ENCODE data around the gene CARD11.

The CARD11 gene

DNA sequence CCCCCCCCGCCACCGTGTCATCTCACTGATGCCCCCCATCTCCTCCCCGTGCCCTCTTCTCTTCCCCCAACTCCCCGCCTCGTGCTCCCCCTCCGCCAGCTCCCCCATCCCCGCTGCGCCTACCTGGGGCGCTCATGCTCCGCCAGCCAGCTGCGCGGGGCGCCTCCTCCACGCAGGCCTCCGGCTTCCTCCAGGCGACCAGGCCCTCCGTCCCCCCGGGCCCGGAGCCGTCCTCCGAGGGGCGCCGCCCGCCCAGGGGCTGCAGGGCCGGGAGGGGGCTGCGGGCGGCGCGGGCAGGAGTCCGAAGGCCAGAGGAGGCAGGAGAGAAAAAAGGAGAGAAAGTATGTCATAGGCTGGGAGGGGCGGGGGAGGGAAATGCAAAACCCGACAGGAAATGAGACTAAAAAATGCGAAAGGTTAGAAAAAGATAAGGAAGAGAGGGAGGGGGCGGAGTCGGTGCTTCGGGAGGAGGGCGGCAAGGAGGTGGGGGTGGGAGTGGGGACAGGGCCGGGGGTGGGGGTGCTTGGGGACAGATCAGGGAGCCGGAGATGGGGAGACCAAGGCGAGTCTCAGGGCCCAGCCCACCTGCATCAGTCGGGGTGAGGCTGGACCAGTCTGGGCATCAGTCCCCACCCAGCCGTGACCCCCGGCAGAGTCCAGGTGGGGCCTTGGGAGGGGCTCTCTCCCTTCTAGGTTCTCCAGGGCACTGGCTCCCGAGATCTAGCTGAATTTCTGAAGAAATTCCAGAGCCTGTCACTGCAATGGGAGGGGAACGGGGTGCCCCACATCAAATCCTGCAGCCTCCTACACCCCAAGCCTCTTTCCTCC lies at the start of gene CARD11:
Gene CARD11, minus strand, starts transcription at position 324 of the 828 bp plus-strand sequence. CDS start 85,361 bp downstream, outside the sequence.
- DNase-seq, result no peak

DNA sequence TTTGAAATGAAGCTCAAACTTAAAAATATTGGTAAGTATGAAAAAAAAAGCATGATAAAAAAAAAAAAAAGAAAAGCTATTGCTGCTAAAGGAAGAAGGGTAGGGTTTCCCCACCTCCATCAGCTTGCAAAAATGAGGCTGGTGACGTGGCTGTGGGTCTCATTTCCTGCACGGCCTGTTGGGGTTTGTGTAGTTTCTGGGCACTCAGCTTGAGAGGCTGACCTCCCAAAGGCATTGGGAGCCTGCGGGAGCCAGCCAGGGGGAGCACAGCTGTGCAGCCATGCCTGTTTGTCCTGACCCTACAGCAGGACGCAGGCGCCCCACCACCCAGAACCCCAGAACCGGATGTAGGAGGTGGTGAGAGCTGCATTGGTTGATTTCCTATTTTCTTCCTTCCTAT lies 48.8 kb upstream of the CARD11 start:
- no peak for DNase-seq

DNA sequence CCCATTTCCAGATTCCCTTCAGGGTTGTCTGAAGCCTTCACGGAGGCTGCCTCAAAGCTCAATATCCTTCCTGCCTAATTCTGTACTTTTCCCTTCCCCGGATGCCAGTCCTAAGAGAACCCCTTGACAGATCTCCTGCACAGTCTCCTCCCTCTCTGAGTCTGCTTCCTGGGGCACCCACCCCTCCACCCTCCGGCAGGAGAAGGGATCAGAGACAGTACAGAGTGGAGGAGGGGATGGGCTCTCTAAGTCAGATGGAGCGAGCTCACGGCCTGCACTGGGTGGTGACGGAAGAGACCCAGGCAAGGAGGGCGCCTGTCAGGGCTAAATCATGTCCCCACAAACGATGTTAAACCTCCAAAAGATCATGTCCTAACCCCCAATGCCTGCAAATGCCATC lies 48.0 kb upstream of the CARD11 start:
- no peak for DNase-seq

DNA sequence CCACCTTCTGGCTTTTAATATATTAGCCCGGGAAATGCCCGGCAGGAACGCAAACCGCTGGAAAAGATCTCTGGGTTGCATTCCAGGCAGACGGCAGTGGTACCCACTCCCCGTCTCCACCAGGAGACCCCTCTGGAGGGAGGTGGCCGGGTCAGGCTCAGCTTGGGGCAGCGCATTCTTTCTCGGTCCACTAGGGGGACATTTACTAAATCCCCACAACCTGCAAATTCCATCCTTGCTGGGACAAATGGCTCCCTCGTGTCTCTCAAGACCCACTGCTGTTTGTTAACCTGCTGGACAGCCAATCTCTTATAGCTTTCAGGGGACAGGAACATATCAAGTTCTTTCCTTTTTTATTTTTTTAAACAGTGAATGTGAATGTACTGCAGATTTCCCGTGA lies 45.8 kb upstream of the CARD11 start:
- DNase-seq, result no peak

DNA sequence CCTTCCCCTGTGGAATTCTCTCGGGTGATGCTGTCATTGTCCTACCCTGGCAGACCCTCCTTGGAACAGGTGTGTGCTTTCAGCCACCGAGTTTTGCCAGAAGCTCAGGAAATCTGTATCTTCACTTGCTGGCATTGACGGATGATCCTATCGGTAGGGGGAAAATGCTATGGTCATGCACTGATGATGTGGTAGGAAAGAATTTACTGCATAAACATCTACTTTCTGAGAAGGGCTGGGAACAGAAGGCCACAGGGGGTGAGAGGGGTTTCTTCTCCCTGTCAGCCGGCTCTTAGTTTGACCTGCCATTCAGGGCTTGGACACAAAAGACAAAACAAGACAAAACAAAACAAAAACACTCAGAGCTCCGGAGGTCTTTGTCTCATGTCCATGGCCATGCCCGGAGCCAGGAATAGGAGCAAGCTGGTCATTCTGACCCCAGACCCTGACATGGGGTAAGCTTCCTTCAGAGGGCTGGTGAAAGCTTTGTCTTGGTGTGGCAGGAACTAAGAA lies 43.6 kb upstream of the CARD11 start:
- no peak for DNase-seq

DNA sequence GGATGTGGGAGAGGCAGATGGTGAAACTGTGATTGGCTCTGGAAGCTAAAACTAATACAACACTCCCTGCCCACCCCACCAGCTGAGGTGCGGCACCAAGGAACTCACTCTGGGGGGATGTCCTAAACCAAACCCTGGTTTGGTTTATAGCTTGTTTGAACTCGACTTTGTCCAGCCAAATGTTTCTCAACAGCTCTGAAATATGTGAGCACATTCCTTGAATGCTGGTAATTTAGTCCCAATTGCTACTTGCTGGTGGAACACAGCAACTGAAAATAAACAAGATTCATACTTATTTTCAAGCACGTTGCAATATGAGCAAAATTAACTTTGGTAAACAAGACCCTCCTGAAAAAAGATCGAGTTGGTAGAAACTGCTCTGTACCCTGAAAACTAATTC lies 39.7 kb upstream of the CARD11 start:
- DNase-seq, result no peak

DNA sequence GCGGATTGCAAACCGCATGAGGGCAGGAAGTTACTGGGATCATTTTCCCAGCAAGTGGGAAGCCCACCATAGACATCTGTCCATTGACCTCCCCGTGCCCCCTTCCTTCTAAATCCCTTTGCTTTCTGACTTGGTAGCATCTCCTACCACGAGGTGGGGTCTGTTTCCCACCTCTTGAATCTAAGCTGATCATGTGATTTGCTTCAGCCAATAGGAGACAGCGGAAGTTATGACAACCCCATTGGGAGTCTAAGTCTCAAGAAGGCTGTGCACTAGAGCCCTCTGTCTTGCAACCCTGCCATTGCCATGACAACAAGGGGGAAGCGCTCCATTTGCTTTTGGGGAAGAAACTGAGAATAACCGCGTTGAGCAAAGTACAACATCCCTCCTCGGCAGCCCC lies 39.2 kb upstream of the CARD11 start:
- DNase-seq, result no peak

DNA sequence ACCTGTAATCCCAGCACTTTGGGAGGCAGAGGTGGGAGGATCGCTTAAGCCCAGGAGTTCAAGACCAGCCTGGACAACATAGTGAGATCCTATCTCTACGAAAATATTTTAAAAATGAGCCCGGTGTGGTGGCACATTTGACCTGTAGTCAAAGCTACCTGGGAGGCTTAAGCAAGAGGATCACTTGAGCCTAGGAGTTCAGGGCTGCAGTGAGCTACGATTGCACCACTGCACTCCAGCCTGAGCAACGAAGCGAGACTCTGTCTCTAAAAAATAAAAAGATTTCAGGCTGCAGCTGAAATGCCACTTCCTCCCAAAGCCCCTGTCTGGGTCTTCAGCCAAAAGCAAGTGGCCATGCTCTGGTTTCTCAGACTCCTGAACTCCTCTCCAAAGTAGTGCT lies 38.7 kb upstream of the CARD11 start:
- DNase-seq, result no peak

DNA sequence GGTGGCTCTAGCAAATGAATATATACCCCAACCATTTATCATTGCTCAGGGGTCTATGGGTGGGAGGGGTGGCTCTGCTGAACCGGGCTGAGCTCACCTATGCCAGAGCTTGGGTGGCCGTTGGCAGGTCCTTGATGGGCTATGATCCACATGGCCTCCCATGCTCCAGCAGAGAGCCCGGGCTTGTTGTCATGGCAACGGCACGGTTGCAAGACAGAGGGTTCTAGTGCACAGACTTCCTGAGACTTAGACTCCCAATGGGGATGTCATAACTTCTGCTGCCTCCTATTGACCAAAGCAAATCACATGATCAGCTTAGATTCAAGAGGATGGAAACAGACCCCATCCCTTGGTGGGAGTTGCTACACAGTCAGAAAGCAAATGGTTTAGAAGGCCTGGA lies 36.4 kb upstream of the CARD11 start:
- DNase-seq, result no peak

DNA sequence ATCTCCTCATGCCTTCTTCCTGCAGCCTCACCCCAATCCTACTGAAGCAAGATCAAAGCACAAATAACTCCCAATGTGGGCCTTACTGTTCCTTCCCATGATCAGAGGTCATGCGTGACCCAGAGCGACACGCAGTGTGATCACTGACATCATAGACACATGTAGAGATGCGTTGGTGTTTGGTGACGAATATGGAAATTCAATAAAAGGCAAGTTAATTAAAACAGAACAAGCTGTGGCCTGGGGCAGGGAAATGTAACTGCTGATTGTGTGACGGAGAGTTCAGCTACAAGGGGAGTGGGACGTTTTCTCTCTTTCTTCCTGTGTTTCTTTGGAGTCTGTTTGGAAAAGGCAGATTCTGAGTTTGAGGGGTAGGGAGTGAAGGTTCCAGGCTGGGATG lies 34.8 kb upstream of the CARD11 start:
- DNase-seq, result no peak

DNA sequence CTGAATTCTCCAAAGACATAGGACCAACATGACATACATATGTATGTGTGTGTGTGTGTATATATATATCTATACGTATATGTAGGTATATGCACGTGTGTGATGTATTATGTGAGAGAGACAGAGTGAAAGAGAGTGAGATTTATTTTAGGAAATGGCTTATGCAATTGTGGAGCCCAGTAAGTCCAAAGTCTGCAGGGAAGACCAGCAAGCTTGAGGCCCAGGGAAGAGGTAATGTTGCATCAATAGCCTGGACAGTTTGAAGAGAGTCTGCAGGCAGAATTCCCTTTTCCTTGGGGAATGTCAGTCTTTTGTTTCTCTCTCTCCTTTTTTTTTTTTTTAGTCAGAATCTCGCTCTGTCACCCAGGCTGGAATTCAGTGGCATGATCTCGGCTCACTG lies 33.0 kb upstream of the CARD11 start:
- no peak for DNase-seq

DNA sequence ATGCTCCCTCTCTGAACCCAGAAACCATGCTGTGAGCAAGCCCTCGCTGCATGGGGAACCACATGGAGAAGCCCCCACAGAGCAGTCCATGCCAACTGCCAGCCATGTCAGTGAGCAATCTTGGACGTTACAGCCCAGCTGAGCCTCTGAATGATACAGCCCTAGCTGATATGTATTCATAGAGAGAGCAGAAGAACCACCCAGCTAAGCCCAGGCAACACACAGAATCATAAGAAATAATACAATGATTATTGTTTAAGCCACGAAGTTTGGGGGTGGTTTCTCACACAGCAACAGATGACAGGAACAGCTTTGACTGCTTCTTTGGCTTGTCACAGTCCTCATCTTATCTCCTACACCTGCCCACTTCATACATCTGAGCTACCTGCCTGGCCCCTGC lies 32.5 kb upstream of the CARD11 start:
- no peak for DNase-seq

DNA sequence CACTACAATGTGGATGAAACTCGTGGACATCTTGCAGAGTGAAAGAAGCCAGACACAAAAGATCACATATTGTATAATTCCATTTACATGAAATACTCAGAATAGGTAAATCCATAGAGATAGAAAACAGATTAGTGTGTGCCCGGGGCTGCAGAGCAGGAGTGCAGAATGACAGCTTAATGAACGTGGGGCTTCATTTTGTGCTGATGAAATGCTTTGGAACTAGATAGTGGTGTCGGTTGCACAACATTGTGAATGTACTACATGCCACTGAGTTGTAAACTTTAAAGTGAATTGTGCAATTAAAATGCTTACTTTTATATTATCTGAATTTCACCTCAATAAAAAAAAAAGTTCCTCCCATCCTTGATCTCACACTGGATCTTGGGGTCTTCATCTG lies 31.8 kb upstream of the CARD11 start:
- no peak for DNase-seq

DNA sequence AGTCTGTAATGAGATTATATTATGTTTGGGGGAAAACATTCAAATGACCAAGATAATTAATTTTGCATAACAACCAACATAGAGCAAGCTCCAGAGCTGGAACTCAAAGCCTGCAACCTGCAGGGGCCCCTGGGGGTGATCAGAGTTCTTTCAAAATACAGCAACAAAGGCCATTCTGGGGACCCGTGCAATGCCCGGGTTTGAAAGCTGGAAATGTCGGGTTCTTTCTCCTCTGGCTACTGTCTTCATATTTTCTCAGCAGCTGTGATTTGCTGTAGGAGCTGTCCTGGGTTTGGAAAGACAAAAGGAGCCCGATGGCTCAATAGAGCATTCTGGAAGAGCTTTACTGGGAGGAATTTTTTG lies 30.8 kb upstream of the CARD11 start:
- DNase-seq, result no peak

DNA sequence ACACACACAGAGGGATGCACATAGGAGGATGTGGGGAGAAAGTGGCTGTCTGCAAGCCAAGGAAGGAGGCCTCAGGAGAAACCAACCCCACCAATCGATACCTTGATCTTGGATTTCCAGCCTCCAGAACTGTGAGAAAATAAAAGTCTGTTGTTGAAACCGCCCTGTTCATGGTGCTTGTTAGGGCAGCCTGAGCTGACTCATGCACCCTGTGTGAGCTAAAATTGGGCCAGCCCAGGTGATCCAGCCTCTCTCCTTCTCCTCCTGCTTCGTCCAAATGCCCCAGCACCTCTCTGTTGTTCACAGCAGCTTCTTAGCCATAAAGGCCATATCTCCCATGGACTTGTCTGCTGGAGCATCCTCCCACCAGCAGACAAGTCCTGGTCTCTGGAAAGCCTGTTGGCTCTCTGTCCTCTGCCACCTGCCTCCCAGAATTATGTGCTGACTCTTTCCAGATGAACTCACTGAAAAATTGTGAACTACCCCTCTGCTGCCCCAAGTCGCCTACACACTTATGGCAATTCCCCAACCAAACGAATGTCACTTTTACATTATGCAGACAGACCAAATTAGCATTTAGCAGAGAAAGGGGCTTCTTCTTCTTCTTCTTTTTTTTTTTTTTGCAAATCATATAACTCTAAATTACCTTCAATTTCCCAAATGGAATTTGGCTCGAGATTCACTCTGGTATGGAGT lies 30.2 kb upstream of the CARD11 start:
- no peak for DNase-seq

DNA sequence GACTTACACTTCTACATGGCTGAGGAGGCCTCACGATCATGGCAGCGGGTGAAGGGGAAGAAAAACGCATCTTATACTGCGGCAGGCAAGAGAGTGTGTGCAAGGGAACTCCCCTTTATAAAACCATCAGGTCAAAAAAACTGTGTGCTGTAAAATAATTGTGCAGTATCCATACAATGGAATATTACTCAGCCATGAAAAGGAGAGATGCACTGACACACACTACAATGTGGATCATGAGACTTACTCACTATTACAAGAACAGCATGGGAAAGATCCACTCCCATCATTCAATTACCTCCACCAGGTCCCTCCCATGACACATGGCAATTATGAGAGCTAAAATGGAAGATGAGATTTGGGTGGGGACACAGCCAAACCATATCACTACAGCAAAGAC lies 27.2 kb upstream of the CARD11 start:
- DNase-seq, result no peak

DNA sequence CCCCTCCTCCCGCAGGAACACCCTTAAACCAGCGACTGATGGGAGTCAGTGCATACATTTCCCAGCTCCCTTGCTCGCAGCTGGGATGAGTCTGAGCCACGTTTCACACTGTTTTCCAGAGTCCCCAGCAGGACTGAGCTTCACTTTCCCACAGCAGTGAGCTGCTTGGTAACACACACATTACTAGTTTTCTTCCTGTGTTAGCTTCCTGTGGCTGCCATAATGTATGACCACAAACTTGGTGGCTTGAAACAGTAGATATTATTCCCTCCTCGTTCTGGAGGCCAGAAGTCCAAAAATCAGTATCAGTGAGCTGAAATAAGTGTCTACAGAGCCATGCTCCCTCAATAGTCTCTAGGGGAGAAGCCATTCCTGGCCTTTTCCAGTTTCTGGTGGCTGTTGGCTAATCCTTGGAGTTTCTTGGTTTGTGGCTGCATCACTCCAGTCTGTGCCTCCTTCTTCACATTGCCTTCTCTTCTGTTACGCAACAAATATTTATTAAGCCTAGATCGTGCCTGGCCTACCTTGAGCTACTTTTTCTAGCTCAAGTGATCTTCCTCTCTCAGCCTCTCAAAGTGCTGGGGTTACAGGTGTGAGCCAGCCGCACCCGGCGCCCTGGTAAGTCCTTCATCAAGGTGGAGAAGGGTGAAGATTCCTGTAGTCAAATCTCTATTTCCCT lies 26.2 kb upstream of the CARD11 start:
- DNase-seq, result no peak

DNA sequence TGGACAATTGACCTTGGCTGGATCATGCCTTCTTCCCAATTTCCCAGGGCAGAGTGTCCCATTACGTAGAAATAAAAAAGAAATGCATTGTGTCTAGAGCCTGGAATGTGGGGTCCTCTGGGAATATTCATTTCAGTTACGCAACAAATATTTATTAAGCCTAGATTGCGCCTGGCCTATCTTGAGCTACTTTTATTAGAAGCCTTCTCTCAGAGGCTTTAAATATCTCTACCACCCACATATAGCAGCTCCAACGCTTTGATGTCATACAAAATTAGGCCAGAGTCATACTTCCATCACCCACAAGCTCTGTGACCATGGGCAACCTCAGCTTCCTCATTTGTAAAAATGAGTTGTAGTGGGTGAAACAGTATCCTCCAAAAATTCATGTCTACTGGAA lies 24.9 kb upstream of the CARD11 start:
- no peak for DNase-seq

DNA sequence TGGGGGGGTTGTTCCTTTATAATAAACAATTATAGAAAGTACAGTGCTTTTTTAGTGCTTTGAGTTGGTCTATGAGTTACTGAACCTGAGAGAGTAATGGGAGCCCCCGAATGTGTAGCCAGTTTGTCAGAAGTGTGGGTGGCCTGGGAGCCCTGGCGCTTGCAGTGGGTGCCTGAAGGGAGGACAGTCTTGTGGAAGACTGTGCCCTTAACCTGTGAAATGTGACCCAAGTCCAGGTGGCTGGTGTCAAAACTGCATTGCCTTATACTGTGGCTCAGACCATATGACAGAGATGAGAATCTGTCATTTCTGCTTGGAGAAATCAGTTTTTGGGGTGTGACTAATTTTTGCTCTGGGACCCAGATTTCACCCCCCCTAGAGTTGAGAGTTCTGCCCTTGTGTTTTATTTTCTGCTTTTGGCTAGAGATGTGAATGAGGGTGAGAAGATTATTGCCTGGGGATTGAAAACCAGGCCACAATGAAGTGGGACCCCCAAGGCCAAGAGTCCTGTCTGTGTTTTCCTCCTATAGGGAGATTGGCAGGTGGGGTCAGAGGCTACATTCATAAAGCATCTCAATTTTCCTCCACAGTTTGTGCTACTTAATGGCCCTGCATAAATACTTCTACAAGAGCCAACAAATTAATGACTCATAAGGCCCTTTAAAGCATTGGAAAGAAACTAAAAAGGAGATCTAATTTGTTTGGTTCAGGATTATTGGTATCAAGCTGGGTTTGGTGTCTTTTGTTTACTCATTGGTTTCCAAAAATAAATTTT lies 24.1 kb upstream of the CARD11 start:
- DNase-seq, result no peak

DNA sequence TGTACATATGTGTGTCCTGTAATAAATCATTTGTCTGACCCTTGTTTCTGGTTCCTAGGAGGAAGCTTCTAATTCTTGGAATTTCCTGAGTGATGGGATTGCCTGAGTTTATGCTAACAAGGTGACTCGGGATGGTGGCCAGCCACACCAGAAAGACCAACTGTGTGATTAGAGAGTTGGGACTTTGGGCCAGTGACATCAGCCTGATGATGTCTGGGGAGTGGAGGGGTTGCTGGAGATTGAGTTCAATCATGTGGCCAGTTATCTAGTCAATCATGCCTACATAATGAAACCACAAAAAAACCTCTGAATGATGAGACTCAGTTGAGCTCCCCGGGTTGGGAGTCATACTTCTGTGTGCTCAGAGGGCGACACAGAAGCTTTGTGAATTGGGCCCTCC lies 23.5 kb upstream of the CARD11 start:
- no peak for DNase-seq

DNA sequence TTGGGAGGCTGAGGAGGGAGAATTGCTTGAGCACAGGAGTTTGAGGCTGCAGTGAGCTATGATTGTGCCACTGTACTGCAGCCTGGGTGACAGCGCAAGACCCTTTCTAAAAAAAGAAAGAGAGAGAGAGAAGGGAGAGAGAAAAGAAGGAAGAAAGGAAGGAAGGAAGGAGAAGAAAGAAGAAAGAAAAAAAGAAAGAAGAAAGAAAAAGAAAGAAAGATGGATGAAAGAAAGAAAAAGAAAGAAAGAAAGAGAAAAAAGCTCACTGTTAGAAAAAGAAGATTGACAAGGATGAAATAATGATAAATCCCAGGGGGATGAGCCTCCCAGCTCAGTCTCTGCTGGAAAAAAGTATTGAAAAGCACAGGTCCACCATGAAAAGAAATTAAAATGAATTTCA lies 22.8 kb upstream of the CARD11 start:
- DNase-seq, result no peak

DNA sequence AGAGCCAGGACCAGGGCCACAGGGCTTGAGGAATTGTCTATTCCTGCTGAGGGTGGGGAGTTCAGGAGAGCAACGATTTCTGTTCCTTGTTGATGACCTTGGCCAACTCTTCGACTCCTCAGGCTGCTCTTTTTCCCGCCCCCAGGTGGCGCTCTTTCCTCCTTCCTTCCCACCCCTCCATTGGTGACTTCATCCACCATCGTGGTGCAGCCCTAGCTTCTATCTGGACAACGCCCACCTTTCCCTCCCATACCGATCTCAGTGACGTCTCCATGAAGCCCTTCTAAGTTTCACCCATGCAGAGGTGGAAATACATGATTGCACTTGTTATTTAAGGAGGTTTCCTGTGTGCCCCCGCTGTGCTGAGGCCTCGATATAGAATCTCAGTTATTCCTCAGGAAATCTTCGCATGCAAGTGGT lies 22.1 kb upstream of the CARD11 start:
- DNase-seq, result no peak

DNA sequence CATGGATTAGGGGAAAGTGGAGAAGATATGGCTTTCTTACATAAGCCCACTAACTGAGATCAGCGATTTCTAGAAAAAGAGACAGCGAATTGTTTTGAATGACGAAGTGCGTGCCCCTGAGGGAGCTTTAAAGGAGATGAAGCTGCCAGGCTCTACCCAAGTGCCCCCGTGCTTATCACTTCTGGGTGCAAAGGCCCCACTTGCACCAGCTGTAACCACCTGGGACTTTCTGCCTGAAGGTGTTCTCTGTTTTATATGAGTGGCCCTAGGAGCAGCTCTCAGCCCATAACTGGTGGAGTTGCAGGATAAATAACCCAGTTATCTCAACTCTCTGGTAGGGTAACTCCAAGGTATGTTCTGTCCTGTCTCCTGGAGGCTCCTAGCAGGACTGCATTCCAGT lies 20.4 kb upstream of the CARD11 start:
- DNase-seq, result no peak
